GM19238 (cell line): ENCODE measurements around the gene PCDHA6.
"Not testable (repeated sequence)": the region's sequence is repeated elsewhere in the genome, so short reads cannot be mapped to it uniquely, and the experiment has no call there.

Experiments
- DNase-seq: peaks from one replicate; pipeline ENCODE4 v3.0.0; 2011; ENCODE audit warnings: low spot score; ENCODE audit not compliant: insufficient read length

PCDHA6 gene

GRCh38 chr5:140827704-140828361 is at the start of gene PCDHA6:
Gene PCDHA6 (plus strand): TSS chr5:140827960. CDS start chr5:140828092, 132 bp downstream.
- DNase-seq: no peak

GRCh38 chr5:140780512-140780911 is 47.2 kb upstream of the PCDHA6 start:
- no peak for DNase-seq

- no peak for DNase-seq
These were observed 41.7 kb upstream of the PCDHA6 start, which contains the start of gene PCDHA1 for GRCh38 chr5:140785905-140786686. Gene PCDHA1 (plus strand): TSS chr5:140786140.

GRCh38 chr5:140787422-140787821 is 40.3 kb upstream of the PCDHA6 start:
- DNase-seq: not testable (repeated sequence)

GRCh38 chr5:140787849-140788504 is 39.8 kb upstream of the PCDHA6 start:
- not testable (repeated sequence) for DNase-seq

- DNase-seq: no peak
These were observed 36.7 kb upstream of the PCDHA6 start for GRCh38 chr5:140791089-140791488.

- no peak for DNase-seq
These were observed 33.0 kb upstream of the PCDHA6 start, which contains the start of gene PCDHA2 for GRCh38 chr5:140794595-140795258. Gene PCDHA2 (plus strand): TSS chr5:140794852.

GRCh38 chr5:140795259-140795641 is 32.5 kb upstream of the PCDHA6 start:
- no peak for DNase-seq

GRCh38 chr5:140796072-140796717 is 31.6 kb upstream of the PCDHA6 start:
- DNase-seq: not testable (repeated sequence)

GRCh38 chr5:140796718-140797095 is 31.1 kb upstream of the PCDHA6 start:
- no peak for DNase-seq

GRCh38 chr5:140800816-140801493 is 26.8 kb upstream of the PCDHA6 start, which contains the start of gene PCDHA3:
Gene PCDHA3 (plus strand): TSS chr5:140801057.
- DNase-seq: no peak

GRCh38 chr5:140801494-140801841 is 26.3 kb upstream of the PCDHA6 start:
- DNase-seq: no peak

- not testable (repeated sequence) for DNase-seq
These were observed 25.4 kb upstream of the PCDHA6 start for GRCh38 chr5:140802381-140802780.

- no peak for DNase-seq
These were observed 24.9 kb upstream of the PCDHA6 start for GRCh38 chr5:140802781-140803271.

GRCh38 chr5:140806834-140807775 is 20.7 kb upstream of the PCDHA6 start, which contains the start of gene PCDHA4:
Gene PCDHA4 (plus strand): TSS chr5:140807068.
- no peak for DNase-seq

GRCh38 chr5:140808241-140808888 is 19.4 kb upstream of the PCDHA6 start:
- DNase-seq: not testable (repeated sequence)

GRCh38 chr5:140808889-140809291 is 18.9 kb upstream of the PCDHA6 start:
- no peak for DNase-seq
